ENCODE results near the gene TGFB2. TPM values are rescaled to one million over a fixed set of nuclear protein-coding genes. Genes with fewer than 3 reads are reported as not detected.

TGFB2 gene
- total RNA-seq, 2 donors from 2014 or later: 10.0 to 17.2 TPM

DNA sequence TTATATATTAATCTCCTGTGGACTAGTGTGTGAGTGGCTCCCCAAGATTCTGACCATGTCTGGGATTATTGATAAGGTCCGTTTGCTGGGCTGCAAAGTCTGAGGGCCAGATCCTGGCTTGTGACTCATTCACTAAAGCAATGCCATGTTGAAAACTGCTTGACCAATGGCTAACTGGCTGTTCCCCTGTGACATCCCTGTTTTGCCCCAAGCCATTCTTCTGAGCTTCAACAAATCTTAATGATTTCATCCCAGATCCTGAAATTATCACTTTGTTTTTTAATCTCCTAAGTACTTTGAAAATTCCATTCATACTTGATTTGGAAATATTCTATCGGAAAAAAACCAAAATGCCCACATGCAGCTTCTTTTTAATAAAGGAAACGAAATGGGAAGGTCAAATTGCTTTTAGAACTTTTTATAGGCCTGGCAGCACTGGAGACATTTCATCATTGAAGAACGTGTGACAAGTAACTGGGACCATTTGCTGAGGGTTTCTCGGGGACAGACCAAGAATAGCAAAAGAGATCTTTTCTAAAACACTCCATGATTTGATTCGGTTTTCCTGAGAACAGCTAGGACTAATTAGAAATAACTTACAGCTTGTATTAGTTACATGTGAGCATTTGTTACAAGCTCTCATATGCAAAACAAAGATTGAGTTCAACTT lies 121.3 kb downstream of the TGFB2 start:
- intact Hi-C loops (cut with DNase I): loop anchor here in 1 of 2 donors (10.0 kb wide), 1 partner anchor 122 kb away; the partner anchor contains the start of gene TGFB2
- DNase-seq (ENCODE audit: low spot score): no peak

DNA sequence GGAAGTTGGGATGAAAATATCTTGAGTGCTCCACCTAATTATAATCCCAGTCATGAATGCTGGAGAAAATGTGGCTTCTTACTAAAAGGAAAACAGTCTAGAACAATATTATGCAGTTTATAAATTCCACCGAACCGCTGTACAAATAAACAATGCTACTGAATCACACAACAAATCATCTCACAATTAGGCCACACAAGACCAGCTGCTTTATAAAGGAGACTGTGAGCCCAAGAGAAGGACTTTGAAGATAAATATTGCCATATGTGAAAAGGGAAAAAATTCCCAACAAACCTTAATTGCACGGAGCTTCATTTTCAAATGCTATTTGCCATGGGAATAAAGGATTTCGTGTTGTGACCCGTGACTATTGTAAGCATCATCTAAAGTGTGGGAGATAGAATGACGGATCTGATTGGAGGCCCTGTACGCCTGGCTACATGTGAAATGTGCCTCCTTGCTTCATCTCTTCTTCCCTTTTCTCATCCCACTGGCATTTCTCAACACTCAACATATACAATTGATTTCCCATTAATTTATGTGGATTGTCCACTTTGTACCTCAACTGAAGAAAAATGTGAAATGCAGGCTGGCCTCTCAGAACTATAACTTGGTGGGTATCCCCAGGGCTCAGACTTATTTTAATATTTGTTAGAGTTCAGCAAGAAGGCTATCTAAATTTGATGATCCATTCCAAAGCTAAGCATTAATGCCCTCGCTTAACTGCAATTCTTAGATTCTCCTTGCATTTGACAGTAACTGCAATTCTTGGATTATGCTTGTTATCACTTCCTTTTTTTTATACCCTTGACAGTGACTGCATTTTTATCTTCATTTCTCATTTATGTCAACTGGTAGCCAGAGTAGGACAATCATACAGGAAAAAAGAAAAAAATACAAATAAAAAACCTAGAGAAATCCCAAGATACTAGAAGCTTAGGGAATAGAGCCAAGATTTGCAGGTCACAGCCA lies 122.3 kb downstream of the TGFB2 start:
- intact Hi-C loops (cut with DNase I): loop anchor here in 1 of 2 donors (10.0 kb wide), 1 partner anchor 123 kb away; the partner anchor contains the start of gene TGFB2
- no peak for DNase-seq (ENCODE audit: low spot score)

DNA sequence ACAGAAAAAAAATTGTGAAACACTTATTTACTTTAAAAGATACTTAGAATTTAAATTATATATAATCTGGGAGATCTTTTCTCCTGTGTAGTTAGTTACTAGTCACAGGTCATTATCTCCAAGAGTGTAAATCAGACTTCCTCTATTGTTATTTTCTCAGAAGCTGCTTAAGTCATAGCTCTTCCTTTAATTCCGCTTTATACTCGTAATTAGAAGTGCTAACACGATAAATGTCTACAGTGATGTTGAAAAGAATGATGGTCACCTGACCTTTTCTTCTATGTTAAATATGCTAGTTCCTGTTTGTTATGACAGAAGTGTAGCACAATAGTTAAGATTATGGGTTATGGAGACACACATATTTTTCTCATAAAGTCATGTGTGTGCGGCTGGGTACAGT lies 123.6 kb downstream of the TGFB2 start:
- DNase-seq (ENCODE audit: low spot score): no peak
- intact Hi-C loops (cut with DNase I): loop anchor here in 1 of 2 donors (10.0 kb wide), 1 partner anchor 124 kb away; the partner anchor contains the start of gene TGFB2

DNA sequence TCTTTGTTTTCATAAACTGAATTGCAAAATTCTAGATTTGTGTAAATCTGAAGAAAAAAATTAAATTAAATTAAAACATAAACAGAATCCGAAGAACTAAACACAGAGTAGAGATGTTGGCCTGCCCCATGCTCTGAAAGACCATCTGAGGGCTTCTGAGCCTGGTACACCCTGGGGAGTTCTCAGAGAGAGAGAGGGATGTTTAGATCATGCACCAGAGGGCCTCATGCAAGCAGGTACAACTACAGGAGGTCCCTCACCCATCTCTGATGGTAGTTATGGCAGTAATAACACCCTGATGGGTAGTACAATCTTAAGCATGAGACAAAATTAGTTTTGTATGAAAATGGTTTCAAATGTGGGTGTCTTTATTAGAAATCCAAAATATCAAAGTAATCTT lies 127.7 kb downstream of the TGFB2 start:
- intact Hi-C loops (cut with DNase I): no loop called here
- no peak for DNase-seq (ENCODE audit: low spot score)

DNA sequence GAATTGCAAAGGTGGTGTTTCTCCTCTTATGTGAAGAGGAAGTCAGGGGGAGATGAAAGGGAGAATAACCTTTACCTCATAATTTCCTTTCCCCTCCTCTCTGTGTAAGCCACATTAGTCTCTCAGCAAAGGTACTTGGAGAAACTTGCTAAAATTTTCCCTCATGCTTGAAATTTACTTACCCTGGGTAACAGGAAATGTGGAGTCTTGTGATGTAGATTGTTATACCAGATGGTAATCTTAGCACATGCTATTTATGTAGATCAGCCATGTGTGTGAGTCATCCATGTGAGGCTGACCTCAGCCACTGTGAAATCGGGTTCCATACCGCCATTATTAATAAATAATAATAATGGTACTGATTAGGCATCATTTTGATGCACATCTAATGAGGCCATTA lies 128.4 kb downstream of the TGFB2 start:
- intact Hi-C loops (cut with DNase I): no loop called here
- DNase-seq (ENCODE audit: low spot score): no peak

- intact Hi-C loops (cut with DNase I): no loop called here
- DNase-seq (ENCODE audit: low spot score): no peak
Measured at GRCh38 chr1:218474128-218474527, 129.0 kb downstream of the TGFB2 start.

DNA sequence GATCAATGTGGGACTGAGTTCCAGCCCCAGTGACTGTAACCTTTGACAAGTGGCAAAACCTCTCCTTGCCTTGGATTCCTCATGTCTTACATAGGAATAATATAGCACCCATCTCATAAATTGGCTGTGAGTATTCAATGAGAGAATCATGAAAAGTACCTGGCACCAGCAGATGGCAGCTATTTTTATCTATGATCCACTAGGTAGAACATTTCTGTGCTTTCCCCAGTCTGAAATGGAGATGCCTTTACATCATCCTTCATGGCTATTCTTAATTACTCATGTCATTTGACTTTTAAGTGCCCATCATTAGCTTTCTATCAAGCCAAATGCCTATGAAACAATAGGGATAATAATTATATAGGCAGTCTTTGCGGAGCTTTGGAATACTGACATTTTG lies 130.1 kb downstream of the TGFB2 start:
- DNase-seq (ENCODE audit: low spot score): no peak
- intact Hi-C loops (cut with DNase I): no loop called here

GRCh38 chr1:218475699-218476098 lies 130.6 kb downstream of the TGFB2 start:
- DNase-seq (ENCODE audit: low spot score): no peak
- intact Hi-C loops (cut with DNase I): no loop called here

DNA sequence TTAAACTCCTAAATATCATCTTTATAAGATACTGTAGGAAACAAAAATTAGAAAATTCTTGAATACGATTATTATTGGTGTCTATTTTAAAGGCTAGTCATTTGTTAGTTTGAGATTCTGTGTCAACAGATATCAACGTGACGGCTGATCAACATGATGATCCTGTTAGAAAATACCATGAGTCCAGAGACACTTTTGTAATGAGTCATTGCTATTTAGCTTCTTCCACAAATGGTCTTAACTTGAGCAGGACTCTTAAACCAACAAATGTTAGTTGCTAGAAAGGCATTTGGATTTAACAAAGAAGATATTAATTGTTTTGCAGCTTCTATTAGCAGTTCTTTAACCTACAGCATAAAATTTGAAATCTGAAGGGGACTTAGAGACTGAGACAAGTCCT lies 131.2 kb downstream of the TGFB2 start:
- no peak for DNase-seq (ENCODE audit: low spot score)
- intact Hi-C loops (cut with DNase I): no loop called here

- intact Hi-C loops (cut with DNase I): loop anchor here in 1 of 2 donors (2.0 kb wide), 1 partner anchor 76 kb away; no protein-coding TSS in a partner anchor
Measured at GRCh38 chr1:218478336-218478735, 133.2 kb downstream of the TGFB2 start.

GRCh38 chr1:218479436-218480115 lies 134.4 kb downstream of the TGFB2 start:
- DNase-seq (ENCODE audit: low spot score): no peak
- intact Hi-C loops (cut with DNase I): loop anchor here in 1 of 2 donors (2.0 kb wide), 1 partner anchor 77 kb away; no protein-coding TSS in a partner anchor

More at GRCh38 chr1:218478336-218478735, 133.2 kb downstream of the TGFB2 start:
- DNase-seq (ENCODE audit: low spot score): no peak

DNA sequence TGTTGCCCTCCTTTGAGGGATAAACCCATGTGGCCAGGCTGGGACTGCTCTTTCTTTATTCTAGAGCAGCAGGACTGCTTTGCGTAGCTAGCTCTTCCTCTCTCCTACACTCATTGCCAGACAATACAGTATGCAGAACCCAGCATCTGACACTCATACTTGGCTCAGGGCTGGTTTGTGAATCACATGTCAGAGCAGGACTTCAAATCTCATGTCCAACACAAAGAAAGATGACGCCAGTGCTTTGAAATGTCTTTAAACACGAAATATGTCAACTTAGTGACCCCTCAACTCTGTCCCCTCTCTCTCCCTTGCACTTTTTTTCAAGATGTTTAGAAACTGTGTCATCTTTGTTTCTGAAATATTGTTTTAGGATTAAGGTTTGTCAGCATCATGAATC lies 135.0 kb downstream of the TGFB2 start:
- intact Hi-C loops (cut with DNase I): no loop called here

DNA sequence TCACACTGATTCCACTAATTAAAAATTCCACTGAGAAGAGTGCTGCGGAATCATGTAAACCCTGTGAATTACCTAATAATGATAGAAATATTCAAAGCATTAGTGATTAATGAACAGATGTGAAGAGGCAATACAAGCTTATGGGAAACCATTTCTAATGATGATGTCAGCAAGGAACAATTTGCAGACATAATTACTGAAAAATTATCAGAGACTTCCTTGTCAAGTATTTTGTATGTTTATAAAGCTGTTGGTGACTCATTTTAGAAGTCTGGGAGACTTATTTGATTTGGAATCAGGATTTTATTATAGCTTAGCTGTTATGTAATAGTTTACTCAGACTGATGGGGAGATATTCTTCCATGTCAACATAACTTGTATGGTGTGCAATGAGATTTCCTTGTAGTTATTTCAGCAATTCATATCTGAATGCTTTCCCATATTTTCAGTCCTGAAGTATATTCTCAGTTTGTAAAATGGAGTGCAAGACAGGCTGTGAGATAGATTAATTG lies 135.5 kb downstream of the TGFB2 start:
- intact Hi-C loops (cut with DNase I): no loop called here

More for the DNA sequence above, 135.0 kb downstream of the TGFB2 start:
- no peak for DNase-seq (ENCODE audit: low spot score)

GRCh38 chr1:218481116-218481775 lies 136.1 kb downstream of the TGFB2 start:
- no peak for DNase-seq (ENCODE audit: low spot score)
- intact Hi-C loops (cut with DNase I): no loop called here

More for the DNA sequence above, 135.5 kb downstream of the TGFB2 start:
- no peak for DNase-seq (ENCODE audit: low spot score)

- intact Hi-C loops (cut with DNase I): no loop called here
Measured at GRCh38 chr1:218482683-218483082, 137.5 kb downstream of the TGFB2 start.

DNA sequence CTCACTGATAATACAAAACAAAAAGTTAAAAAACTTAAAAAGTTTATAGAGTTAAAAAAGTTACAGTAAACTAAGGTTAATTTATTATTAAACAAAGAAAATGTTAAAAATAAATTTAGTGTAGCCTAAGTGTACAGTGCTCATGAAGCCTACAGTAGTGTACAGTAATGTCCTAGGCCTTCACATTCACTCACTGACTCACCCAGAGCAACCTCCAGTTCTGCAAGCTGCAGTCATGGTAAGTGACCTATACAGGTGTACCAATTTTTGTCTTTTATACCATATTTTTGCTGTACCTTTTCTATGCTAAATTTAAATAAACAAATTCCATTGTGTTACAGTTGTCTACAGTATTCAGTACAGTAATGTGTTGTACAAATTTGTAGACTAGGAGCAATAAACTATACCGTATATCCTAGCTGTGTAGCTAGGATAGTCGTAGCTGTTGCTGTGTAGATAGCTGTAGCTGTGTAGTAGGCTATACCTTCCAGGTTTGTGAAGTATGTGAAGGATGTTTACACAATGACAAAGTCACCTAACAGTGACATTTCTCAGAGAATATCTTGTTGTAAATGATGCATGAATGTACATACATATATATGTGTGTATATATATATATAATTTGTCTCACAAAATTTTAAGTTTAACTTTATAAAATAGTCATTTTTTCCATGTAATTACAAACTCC lies 140.2 kb downstream of the TGFB2 start:
- intact Hi-C loops (cut with DNase I): no loop called here

More at GRCh38 chr1:218482683-218483082, 137.5 kb downstream of the TGFB2 start:
- no peak for DNase-seq (ENCODE audit: low spot score)

DNA sequence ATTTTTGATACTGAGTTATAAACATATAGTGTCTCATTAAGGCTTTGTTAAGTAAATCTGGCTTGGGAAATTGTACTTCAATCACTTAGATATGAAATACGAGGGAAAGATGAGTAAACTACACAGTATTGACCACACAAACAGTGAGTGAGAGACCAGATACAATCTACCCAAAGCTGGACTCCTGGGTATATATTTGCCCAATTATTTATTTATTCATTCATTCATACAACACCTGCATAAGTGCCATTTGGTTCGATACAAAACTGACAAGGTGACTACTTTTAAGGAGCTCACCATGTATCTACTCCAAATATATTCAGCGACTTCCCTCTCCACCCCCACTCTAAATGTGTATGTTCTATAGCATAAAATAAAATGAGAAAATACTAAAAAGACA lies 143.4 kb downstream of the TGFB2 start:
- DNase-seq (ENCODE audit: low spot score): no peak
- intact Hi-C loops (cut with DNase I): no loop called here

More for the DNA sequence above, 140.2 kb downstream of the TGFB2 start:
- DNase-seq (ENCODE audit: low spot score): no peak

- no peak for DNase-seq (ENCODE audit: low spot score)
- intact Hi-C loops (cut with DNase I): no loop called here
Measured at GRCh38 chr1:218488986-218489385, 143.8 kb downstream of the TGFB2 start.
